ENCODE results near the gene AXDND1. TPM values are rescaled to one million over a fixed set of nuclear protein-coding genes. Genes with fewer than 3 reads are reported as not detected.

Gene AXDND1, protein sequence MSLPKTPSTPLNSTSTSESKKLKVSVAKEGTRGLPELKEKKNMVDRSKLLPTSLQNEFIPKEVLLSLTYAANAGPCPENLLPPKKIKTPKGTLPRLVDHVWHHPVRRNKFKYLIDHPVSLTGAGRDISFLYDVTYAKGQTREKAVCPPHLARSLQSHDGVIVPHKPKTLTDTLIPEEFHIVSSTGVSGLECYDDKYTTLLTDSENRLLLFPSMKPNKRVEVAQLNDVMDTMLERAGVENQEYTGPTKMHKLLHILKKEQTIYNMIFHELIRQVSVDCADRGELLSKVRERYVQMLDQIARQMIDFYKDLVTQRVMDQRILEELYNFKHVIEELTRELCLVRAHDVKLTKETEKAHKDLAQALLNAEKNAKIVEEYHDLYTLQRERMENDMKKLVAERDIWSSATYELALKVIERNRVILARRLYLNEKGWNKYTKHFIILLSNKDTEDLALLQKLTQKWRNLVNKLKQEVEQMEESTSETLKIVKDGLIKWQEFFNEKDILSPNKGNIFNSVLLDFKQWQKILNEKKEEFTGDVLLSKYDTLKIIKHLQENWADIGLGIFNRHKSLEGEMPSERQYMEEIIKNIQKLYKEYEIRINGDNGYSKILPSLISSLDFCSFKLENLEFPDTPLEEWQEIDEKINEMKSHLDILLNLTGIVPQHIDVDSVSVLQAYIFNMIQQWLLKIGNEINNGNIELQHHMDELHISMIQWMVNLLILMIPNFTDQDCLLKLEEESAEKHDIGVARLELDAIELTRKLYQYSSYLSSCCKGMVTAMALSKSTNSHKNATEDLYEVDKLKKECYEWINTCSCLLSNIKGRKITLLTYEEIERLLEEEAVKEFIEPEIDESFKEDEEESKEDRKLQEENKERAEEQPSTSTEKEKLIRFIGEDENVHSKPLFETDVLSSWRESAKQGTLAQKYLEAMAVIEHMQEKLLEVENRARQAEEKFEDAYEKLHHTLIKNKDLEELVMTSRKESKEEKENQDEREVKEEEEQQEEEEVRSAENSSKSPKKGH
- 0.04 and 0.18 TPM in 2 replicates for polyA plus RNA-seq (2013)

- Histone ChIP-seq H3K4me1 (ENCODE audit: control insufficient read depth in 1 of 2, insufficient read depth in 2 of 2, low read length in 2 of 2) (no peaks in the 10 kb centered on the region), H2AK5ac (ENCODE audit: low read length) (no peak within 1 kb of the TSS), H3K23ac (ENCODE audit: low read length) (no peak within 1 kb of the TSS), H3K4me3 (ENCODE audit: low read depth, low read length) (peak within 1 kb of the TSS; percentile 97), H4K91ac (ENCODE audit: low read depth, low read length) (peak within 1 kb of the TSS; percentile 69), H4K8ac (ENCODE audit: low read depth, low read length) (peak within 1 kb of the TSS; percentile 76), H3K79me1 (ENCODE audit: low read length) (peaks cover 6% of the 10 kb centered on the region), H4K12ac (ENCODE audit: low read depth, low read length) (peak within 1 kb of the TSS; percentile 61), H3K27me3 (ENCODE audit: insufficient read depth, low read length) (no peaks in the 10 kb centered on the region), H3K9ac (ENCODE audit: low read length) (peak within 1 kb of the TSS; percentile 90), H3K18ac (ENCODE audit: low read length) (peak within 1 kb of the TSS; percentile 63), H3K27ac (ENCODE audit: low read depth, low read length) (no peak within 1 kb of the TSS), H2AFZ (ENCODE audit: insufficient read depth, low read length, poor library complexity) (peak within 1 kb of the TSS; percentile 96), H3K36me3 (ENCODE audit: control insufficient read depth in 1 of 2, insufficient read depth in 2 of 2, low read length in 2 of 2) (no peaks in the 10 kb centered on the region), H3K14ac (ENCODE audit: low read length) (peak within 1 kb of the TSS; percentile 49), H3K9me3 (ENCODE audit: insufficient read depth, low read depth, low read length) (no peaks in the 10 kb centered on the region), H3K4ac (ENCODE audit: low read depth, low read length) (no peak within 1 kb of the TSS), H3K4me2 (ENCODE audit: low read length) (peak within 1 kb of the TSS; percentile 83), H2BK12ac (ENCODE audit: low read length) (no peak within 1 kb of the TSS), H2BK120ac (ENCODE audit: insufficient read depth, low read length, poor library complexity) (peak within 1 kb of the TSS; percentile 64), H2BK5ac (ENCODE audit: low read depth, low read length, poor library complexity) (peak within 1 kb of the TSS; percentile 76), H3K79me2 (ENCODE audit: control insufficient read depth, insufficient read depth, low read length, poor library complexity) (peaks cover 4% of the 10 kb centered on the region)
- WGBS (ENCODE audit: extremely low coverage, insufficient coverage, insufficient read length) = no CpG with 5 or more reads among the region's 43 CpGs
- DNase-seq = peak; percentile 91 to 93
These were observed at the start of gene AXDND1 for GRCh38 chr1:179365342-179366092. TSS of gene AXDND1 (plus strand) at chr1:179365971. CDS start at chr1:179366510, 539 bp downstream.

DNA sequence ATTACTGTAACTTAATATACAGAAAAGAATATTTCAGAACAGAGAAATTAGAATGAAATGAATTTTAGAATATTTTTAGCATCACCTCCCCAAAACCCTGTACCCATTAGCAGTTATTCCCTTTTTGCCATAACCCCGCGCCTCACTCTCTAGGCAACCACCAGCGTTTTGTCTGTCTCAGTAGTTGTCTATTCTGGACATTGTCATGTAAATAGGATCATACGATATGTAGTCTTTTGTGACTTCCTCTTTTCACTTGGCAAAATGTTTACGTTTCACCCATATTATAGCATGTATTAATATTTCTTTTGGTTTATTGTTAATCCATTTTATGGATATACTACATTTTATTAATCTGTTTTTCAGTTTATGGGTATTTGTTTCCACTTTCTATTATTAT lies 47.3 kb upstream of the AXDND1 start:
- no peak overlapping the region for H2AFZ ChIP-seq (ENCODE audit: insufficient read depth, low read length, poor library complexity)
- H3K4me1 ChIP-seq (ENCODE audit: control insufficient read depth in 1 of 2, insufficient read depth in 2 of 2, low read length in 2 of 2) = no peaks in the 10 kb centered on the region
- H3K4me3 ChIP-seq (ENCODE audit: low read depth, low read length) = no peak overlapping the region
- H4K12ac ChIP-seq (ENCODE audit: low read depth, low read length) = no peak overlapping the region
- H3K27ac ChIP-seq (ENCODE audit: low read depth, low read length) = no peak overlapping the region
- no CpG with 5 or more reads among the region's 5 CpGs for WGBS (ENCODE audit: extremely low coverage, insufficient coverage, insufficient read length)
- H3K79me1 ChIP-seq (ENCODE audit: low read length) = no peaks in the 10 kb centered on the region
- H3K14ac ChIP-seq (ENCODE audit: low read length) = no peak overlapping the region
- H3K36me3 ChIP-seq (ENCODE audit: control insufficient read depth in 1 of 2, insufficient read depth in 2 of 2, low read length in 2 of 2) = no peaks in the 10 kb centered on the region
- no peaks in the 10 kb centered on the region for H3K27me3 ChIP-seq (ENCODE audit: insufficient read depth, low read length)
- H3K9ac ChIP-seq (ENCODE audit: low read length) = no peak overlapping the region
- DNase-seq = no peak
- no peak overlapping the region for H4K8ac ChIP-seq (ENCODE audit: low read depth, low read length)
- H3K4ac ChIP-seq (ENCODE audit: low read depth, low read length) = no peak overlapping the region
- no peak overlapping the region for H3K23ac ChIP-seq (ENCODE audit: low read length)
- no peaks in the 10 kb centered on the region for H3K9me3 ChIP-seq (ENCODE audit: insufficient read depth, low read depth, low read length)
- H3K4me2 ChIP-seq (ENCODE audit: low read length) = no peak overlapping the region
- no peak overlapping the region for H2BK120ac ChIP-seq (ENCODE audit: insufficient read depth, low read length, poor library complexity)
- H2BK5ac ChIP-seq (ENCODE audit: low read depth, low read length, poor library complexity) = no peak overlapping the region
- no peaks in the 10 kb centered on the region for H3K79me2 ChIP-seq (ENCODE audit: control insufficient read depth, insufficient read depth, low read length, poor library complexity)
- H4K91ac ChIP-seq (ENCODE audit: low read depth, low read length) = no peak overlapping the region
- H2AK5ac ChIP-seq (ENCODE audit: low read length) = no peak overlapping the region
- no peak overlapping the region for H2BK12ac ChIP-seq (ENCODE audit: low read length)
- H3K18ac ChIP-seq (ENCODE audit: low read length) = no peak overlapping the region

DNA sequence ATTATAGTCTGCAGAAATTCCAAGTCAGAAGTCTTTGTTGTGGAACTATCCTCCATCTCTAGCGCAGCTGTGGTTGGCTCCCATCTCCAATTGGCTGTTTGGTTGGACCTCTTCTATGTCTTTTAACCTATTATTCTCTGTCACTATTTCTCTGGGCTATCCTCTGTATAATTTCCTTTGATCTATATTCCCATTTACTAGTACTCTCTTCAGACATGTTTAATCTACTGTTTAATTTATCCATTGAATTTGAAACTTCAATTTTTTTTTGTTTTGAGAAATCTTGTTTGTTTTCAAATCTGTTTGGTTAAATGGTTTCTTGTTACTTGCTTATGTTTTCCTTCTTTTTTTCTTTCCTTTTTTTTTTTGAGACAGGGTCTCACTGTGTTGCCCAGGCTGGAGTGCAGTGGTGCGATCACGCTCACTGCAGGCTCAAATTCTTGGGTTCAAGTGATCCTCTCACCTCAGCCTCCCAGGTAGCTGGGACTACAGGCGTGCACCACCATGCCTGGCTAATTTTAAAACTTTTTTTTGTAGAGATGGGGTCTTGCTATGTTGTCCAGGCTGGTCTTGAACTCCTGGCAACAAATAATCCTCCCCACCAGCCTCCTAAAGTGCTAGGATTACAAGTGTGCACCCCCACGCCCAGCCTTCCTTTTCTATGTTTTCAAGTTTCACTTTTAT lies 44.1 kb upstream of the AXDND1 start:
- no peak overlapping the region for H2AK5ac ChIP-seq (ENCODE audit: low read length)
- H3K4me2 ChIP-seq (ENCODE audit: low read length) = no peak overlapping the region
- no peaks in the 10 kb centered on the region for H3K4me1 ChIP-seq (ENCODE audit: control insufficient read depth in 1 of 2, insufficient read depth in 2 of 2, low read length in 2 of 2)
- H3K79me1 ChIP-seq (ENCODE audit: low read length) = no peaks in the 10 kb centered on the region
- no peak overlapping the region for H4K12ac ChIP-seq (ENCODE audit: low read depth, low read length)
- DNase-seq = no peak
- H3K27me3 ChIP-seq (ENCODE audit: insufficient read depth, low read length) = no peaks in the 10 kb centered on the region
- H4K91ac ChIP-seq (ENCODE audit: low read depth, low read length) = no peak overlapping the region
- no peaks in the 10 kb centered on the region for H3K36me3 ChIP-seq (ENCODE audit: control insufficient read depth in 1 of 2, insufficient read depth in 2 of 2, low read length in 2 of 2)
- no peaks in the 10 kb centered on the region for H3K9me3 ChIP-seq (ENCODE audit: insufficient read depth, low read depth, low read length)
- H3K23ac ChIP-seq (ENCODE audit: low read length) = no peak overlapping the region
- H3K9ac ChIP-seq (ENCODE audit: low read length) = no peak overlapping the region
- no CpG with 5 or more reads among the region's 5 CpGs for WGBS (ENCODE audit: extremely low coverage, insufficient coverage, insufficient read length)
- no peak overlapping the region for H2BK120ac ChIP-seq (ENCODE audit: insufficient read depth, low read length, poor library complexity)
- no peak overlapping the region for H2BK5ac ChIP-seq (ENCODE audit: low read depth, low read length, poor library complexity)
- H2AFZ ChIP-seq (ENCODE audit: insufficient read depth, low read length, poor library complexity) = no peak overlapping the region
- H3K14ac ChIP-seq (ENCODE audit: low read length) = no peak overlapping the region
- H3K4ac ChIP-seq (ENCODE audit: low read depth, low read length) = no peak overlapping the region
- H2BK12ac ChIP-seq (ENCODE audit: low read length) = no peak overlapping the region
- H3K27ac ChIP-seq (ENCODE audit: low read depth, low read length) = no peak overlapping the region
- H3K18ac ChIP-seq (ENCODE audit: low read length) = no peak overlapping the region
- no peak overlapping the region for H3K4me3 ChIP-seq (ENCODE audit: low read depth, low read length)
- H4K8ac ChIP-seq (ENCODE audit: low read depth, low read length) = no peak overlapping the region
- no peaks in the 10 kb centered on the region for H3K79me2 ChIP-seq (ENCODE audit: control insufficient read depth, insufficient read depth, low read length, poor library complexity)
